NOMO-1 (cell line): ENCODE measurements around the gene PLPPR3.
A peak's percentile ranks its signal among the peaks of the same experiment; 100 is the strongest.
"Not testable (repeated sequence)": the region's sequence is repeated elsewhere in the genome, so short reads cannot be mapped to it uniquely, and the experiment has no call there.

ENCODE experiments used
- DNase-seq, 2 experiments: peaks; one replicate each; lab custom pipeline; 2025; ENCODE audit not compliant: unreplicated experiment in 2 of 2; lab: John Stamatoyannopoulos, UW

PLPPR3 gene

GRCh38 chr19:829129-829758, 7.5 kb upstream of the PLPPR3 start:
- no peak for DNase-seq

- peak; percentile 80 to 85 for DNase-seq
These were observed 6.1 kb upstream of the PLPPR3 start, which contains the start of gene AZU1 for GRCh38 chr19:827710-828321. Gene AZU1 (plus strand): TSS chr19:827837. CDS start chr19:827847, 10 bp downstream.

GRCh38 chr19:827314-827709, 5.6 kb upstream of the PLPPR3 start:
- no peak for DNase-seq

GRCh38 chr19:825897-826644, 4.3 kb upstream of the PLPPR3 start:
- no peak for DNase-seq

GRCh38 chr19:824885-825284, 3.1 kb upstream of the PLPPR3 start:
- DNase-seq: peak; percentile 67 to 71

- DNase-seq: peak in 1 of 2 experiments; percentile 55
These were observed 1.9 kb upstream of the PLPPR3 start for GRCh38 chr19:823565-824121.

- DNase-seq: no peak
These were observed 427 bp downstream of the PLPPR3 start for GRCh38 chr19:821231-821824.

- not testable (repeated sequence) for DNase-seq
These were observed 1.5 kb downstream of the PLPPR3 start for GRCh38 chr19:820212-820611.

- no peak for DNase-seq
These were observed 5.3 kb downstream of the PLPPR3 start for GRCh38 chr19:816500-816857.

GRCh38 chr19:815775-816499, 5.8 kb downstream of the PLPPR3 start:
- no peak for DNase-seq

GRCh38 chr19:815079-815774, 6.5 kb downstream of the PLPPR3 start:
- no peak for DNase-seq

- no peak for DNase-seq
These were observed 7.3 kb downstream of the PLPPR3 start for GRCh38 chr19:814152-815078.

- no peak for DNase-seq
These were observed 8.3 kb downstream of the PLPPR3 start for GRCh38 chr19:813219-814151.

GRCh38 chr19:812747-813218, 9.0 kb downstream of the PLPPR3 start:
- DNase-seq: no peak

- no peak for DNase-seq
These were observed 9.6 kb downstream of the PLPPR3 start for GRCh38 chr19:812049-812746.

GRCh38 chr19:811506-812048, 10.2 kb downstream of the PLPPR3 start:
- DNase-seq: no peak
